ENCODE measurements around the gene ADRA2C.

GRCh38 chr4:3741217-3742011 lies 24.8 kb upstream of the ADRA2C start:
- TF ChIP-seq CTCF (IDR thresholded peaks at IDR 0.05 in 2 of 3, conservative IDR thresholded peaks at IDR 0.05 in 1 of 3; ENCODE audit: borderline replicate concordance in 1 of 3, insufficient read depth in 1 of 3, low read depth in 2 of 3, low read length in 2 of 3) (no peak), RAD21 (IDR thresholded peaks at IDR 0.05; ENCODE audit: low read depth) (no peak), MAX (IDR thresholded peaks at IDR 0.05) (no peak), ZFX (IDR thresholded peaks at IDR 0.05) (no peak), SRF (IDR thresholded peaks at IDR 0.05; ENCODE audit: low read depth) (no peak), ZNF274 (IDR thresholded peaks at IDR 0.05; ENCODE audit: low read depth, low read length) (no peak), POLR2AphosphoS5 (IDR thresholded peaks at IDR 0.05; ENCODE audit: low read depth, low read length) (no peak), SP1 (IDR thresholded peaks at IDR 0.05; ENCODE audit: low read depth) (no peak), EZH2phosphoT487 (IDR thresholded peaks at IDR 0.05; ENCODE audit: borderline replicate concordance) (no peak), SIN3A (IDR thresholded peaks at IDR 0.05; ENCODE audit: low read depth) (no peak), POLR2A (IDR thresholded peaks at IDR 0.05; ENCODE audit: borderline replicate concordance, extremely low read depth, insufficient read depth, insufficient read length) (no peak)

Measured in HCT116 (cell line).